Measurements from ENCODE around the gene ZNF670. TPM values are rescaled to one million over a fixed set of nuclear protein-coding genes. Genes with fewer than 3 reads are reported as not detected.

ZNF670 gene
- polyA plus RNA-seq, 1 of the 3 experiments (the other 2 are of a cell fraction) = 0.84 TPM

GRCh38 chr1:247047702-247048101, 30.9 kb downstream of the ZNF670 start:
- WGBS (ENCODE audit: low lambda C conversion rate) = 74% methylated on average over 2 of the region's 2 CpGs
- DNase-seq = no peak
- CTCF ChIA-PET = no interaction called here

More at GRCh38 chr1:247047702-247048101, 30.9 kb downstream of the ZNF670 start:
- H3F3A ChIP-seq (replicated peaks; ENCODE audit: insufficient read depth) = no peaks in the 10 kb centered on the region
- no peaks in the 10 kb centered on the region for H3K9me2 ChIP-seq
- H3K36me3 ChIP-seq (replicated peaks in 1 of 2; ENCODE audit: control insufficient read depth in 1 of 2, insufficient read depth in 2 of 2, low read length in 1 of 2) = no peaks in the 10 kb centered on the region
- H3K4me2 ChIP-seq = no peak overlapping the region
- TF ChIP-seq GATA2 (CRISPR knock-in tag; IDR thresholded peaks at IDR 0.05) (no peak), POLR2AphosphoS5 (IDR thresholded peaks at IDR 0.05; ENCODE audit: low read depth, low read length) (no peak), PBX3 (IDR thresholded peaks at IDR 0.05) (no peak), MEF2A (IDR thresholded peaks at IDR 0.05; ENCODE audit: borderline replicate concordance, low read depth) (no peak), RAD21 (IDR thresholded peaks at IDR 0.05; ENCODE audit: low read length) (no peak), JUND (IDR thresholded peaks at IDR 0.05) (no peak), GABPA (IDR thresholded peaks at IDR 0.05; ENCODE audit: low read depth) (no peak), FOSL2 (IDR thresholded peaks at IDR 0.05; ENCODE audit: borderline replicate concordance, low read depth) (no peak), RCOR1 (IDR thresholded peaks at IDR 0.05; ENCODE audit: low read length) (no peak), RXRA (IDR thresholded peaks at IDR 0.05; ENCODE audit: borderline replicate concordance, low read depth) (no peak), IRF3 (IDR thresholded peaks at IDR 0.05; ENCODE audit: low read depth, low read length) (no peak), ELF1 (IDR thresholded peaks at IDR 0.05) (no peak), MXI1 (IDR thresholded peaks at IDR 0.05; ENCODE audit: low read depth, low read length) (no peak), TEAD4 (IDR thresholded peaks at IDR 0.05; ENCODE audit: borderline replicate concordance, insufficient read depth) (no peak), CHD2 (IDR thresholded peaks at IDR 0.05; ENCODE audit: low read length, partially characterized antibody) (no peak)
- TF ChIP-seq, protein P1, sequence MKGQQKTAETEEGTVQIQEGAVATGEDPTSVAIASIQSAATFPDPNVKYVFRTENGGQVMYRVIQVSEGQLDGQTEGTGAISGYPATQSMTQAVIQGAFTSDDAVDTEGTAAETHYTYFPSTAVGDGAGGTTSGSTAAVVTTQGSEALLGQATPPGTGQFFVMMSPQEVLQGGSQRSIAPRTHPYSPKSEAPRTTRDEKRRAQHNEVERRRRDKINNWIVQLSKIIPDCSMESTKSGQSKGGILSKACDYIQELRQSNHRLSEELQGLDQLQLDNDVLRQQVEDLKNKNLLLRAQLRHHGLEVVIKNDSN (IDR thresholded peaks at IDR 0.05; ENCODE audit: borderline replicate concordance, low read depth) = no peak
- TF ChIP-seq, protein P2, sequence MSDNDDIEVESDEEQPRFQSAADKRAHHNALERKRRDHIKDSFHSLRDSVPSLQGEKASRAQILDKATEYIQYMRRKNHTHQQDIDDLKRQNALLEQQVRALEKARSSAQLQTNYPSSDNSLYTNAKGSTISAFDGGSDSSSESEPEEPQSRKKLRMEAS (IDR thresholded peaks at IDR 0.05; ENCODE audit: low read depth) = no peak
- TF ChIP-seq, protein P3, sequence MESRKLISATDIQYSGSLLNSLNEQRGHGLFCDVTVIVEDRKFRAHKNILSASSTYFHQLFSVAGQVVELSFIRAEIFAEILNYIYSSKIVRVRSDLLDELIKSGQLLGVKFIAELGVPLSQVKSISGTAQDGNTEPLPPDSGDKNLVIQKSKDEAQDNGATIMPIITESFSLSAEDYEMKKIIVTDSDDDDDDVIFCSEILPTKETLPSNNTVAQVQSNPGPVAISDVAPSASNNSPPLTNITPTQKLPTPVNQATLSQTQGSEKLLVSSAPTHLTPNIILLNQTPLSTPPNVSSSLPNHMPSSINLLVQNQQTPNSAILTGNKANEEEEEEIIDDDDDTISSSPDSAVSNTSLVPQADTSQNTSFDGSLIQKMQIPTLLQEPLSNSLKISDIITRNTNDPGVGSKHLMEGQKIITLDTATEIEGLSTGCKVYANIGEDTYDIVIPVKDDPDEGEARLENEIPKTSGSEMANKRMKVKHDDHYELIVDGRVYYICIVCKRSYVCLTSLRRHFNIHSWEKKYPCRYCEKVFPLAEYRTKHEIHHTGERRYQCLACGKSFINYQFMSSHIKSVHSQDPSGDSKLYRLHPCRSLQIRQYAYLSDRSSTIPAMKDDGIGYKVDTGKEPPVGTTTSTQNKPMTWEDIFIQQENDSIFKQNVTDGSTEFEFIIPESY (IDR thresholded peaks at IDR 0.05; ENCODE audit: borderline replicate concordance, low read depth) = no peak
- TF ChIP-seq, protein P4, sequence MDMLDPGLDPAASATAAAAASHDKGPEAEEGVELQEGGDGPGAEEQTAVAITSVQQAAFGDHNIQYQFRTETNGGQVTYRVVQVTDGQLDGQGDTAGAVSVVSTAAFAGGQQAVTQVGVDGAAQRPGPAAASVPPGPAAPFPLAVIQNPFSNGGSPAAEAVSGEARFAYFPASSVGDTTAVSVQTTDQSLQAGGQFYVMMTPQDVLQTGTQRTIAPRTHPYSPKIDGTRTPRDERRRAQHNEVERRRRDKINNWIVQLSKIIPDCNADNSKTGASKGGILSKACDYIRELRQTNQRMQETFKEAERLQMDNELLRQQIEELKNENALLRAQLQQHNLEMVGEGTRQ (IDR thresholded peaks at IDR 0.05; ENCODE audit: borderline replicate concordance, low read depth, low read length) = no peak
- peaks cover 4% of the 10 kb centered on the region; the same call in 1 of the 2 replicates for H3K79me2 ChIP-seq (ENCODE audit: insufficient read depth)
- H3K4me1 ChIP-seq (ENCODE audit: control insufficient read depth in 1 of 2, insufficient read depth in 2 of 2, low read depth in 1 of 2, low read length in 1 of 2) = no peaks in the 10 kb centered on the region
- peaks cover 6% of the 10 kb centered on the region; the same call in 1 of the 2 replicates for H3K9me3 ChIP-seq
- H3K27ac ChIP-seq (ENCODE audit: low read depth in 2 of 2, low read length in 1 of 2) = no peak overlapping the region
- H2AFZ ChIP-seq (ENCODE audit: low read depth) = no peak overlapping the region
- POLR2A ChIA-PET = no interaction called here
- no peaks in the 10 kb centered on the region for H4K20me1 ChIP-seq (ENCODE audit: insufficient read depth)
- H3K9ac ChIP-seq = no peak overlapping the region
- H3K4me3 ChIP-seq (ENCODE audit: low read depth in 2 of 2, low read length in 1 of 2) = no peak overlapping the region
- no peaks in the 10 kb centered on the region for H3K27me3 ChIP-seq (ENCODE audit: insufficient read depth)

All from SK-N-SH (cell line).